Measurements from ENCODE around the gene POU6F2.

The POU6F2 gene

GRCh38 chr7:39091774-39092173 lies 114.1 kb downstream of the POU6F2 start:
- H3K4me2 ChIP-seq (ENCODE audit: low read depth, low read length, poor library complexity, severe bottlenecking), result no peak overlapping the region
- H2AFZ ChIP-seq (ENCODE audit: low read length), result no peak overlapping the region
- H3K4me1 ChIP-seq (ENCODE audit: insufficient read depth, low read length, poor library complexity, severe bottlenecking), result no peaks in the 10 kb centered on the region
- H4K20me1 ChIP-seq (ENCODE audit: insufficient read depth, low read length, poor library complexity, severe bottlenecking), result no peaks in the 10 kb centered on the region
- no peaks in the 10 kb centered on the region for H3K9me2 ChIP-seq (replicated peaks; ENCODE audit: low read depth, low read length)
- H3K79me2 ChIP-seq (ENCODE audit: insufficient read depth, low read length), result no peaks in the 10 kb centered on the region
- H3K36me3 ChIP-seq (ENCODE audit: insufficient read depth, low read length), result no peaks in the 10 kb centered on the region
- TF ChIP-seq EZH2phosphoT487 (IDR thresholded peaks at IDR 0.05; ENCODE audit: borderline replicate concordance), result no peak
- TF ChIP-seq CTCF (conservative IDR thresholded peaks at IDR 0.05; ENCODE audit: low read length), result no peak
- no peak overlapping the region for H3K9ac ChIP-seq (ENCODE audit: low read depth, low read length, poor library complexity, severe bottlenecking)
- no peaks in the 10 kb centered on the region for H3F3A ChIP-seq (ENCODE audit: low read depth)
- no peak overlapping the region for H3K4me3 ChIP-seq (ENCODE audit: low read length, poor library complexity, severe bottlenecking)
- H3K9me3 ChIP-seq (ENCODE audit: insufficient read depth, low read depth, low read length), result no peaks in the 10 kb centered on the region
- H3K27me3 ChIP-seq (ENCODE audit: insufficient read depth, low read length, poor library complexity, severe bottlenecking), result no peaks in the 10 kb centered on the region

GRCh38 chr7:39094731-39095130 lies 117.0 kb downstream of the POU6F2 start:
- Histone ChIP-seq H3F3A (ENCODE audit: low read depth) (no peaks in the 10 kb centered on the region), H2AFZ (ENCODE audit: low read length) (no peak overlapping the region), H3K79me2 (ENCODE audit: insufficient read depth, low read length) (no peaks in the 10 kb centered on the region), H3K9ac (ENCODE audit: low read depth, low read length, poor library complexity, severe bottlenecking) (no peak overlapping the region), H3K36me3 (ENCODE audit: insufficient read depth, low read length) (no peaks in the 10 kb centered on the region), H3K4me3 (ENCODE audit: low read length, poor library complexity, severe bottlenecking) (no peak overlapping the region), H3K4me1 (ENCODE audit: insufficient read depth, low read length, poor library complexity, severe bottlenecking) (no peaks in the 10 kb centered on the region), H4K20me1 (ENCODE audit: insufficient read depth, low read length, poor library complexity, severe bottlenecking) (no peaks in the 10 kb centered on the region), H3K4me2 (ENCODE audit: low read depth, low read length, poor library complexity, severe bottlenecking) (no peak overlapping the region), H3K9me3 (ENCODE audit: insufficient read depth, low read depth, low read length) (no peaks in the 10 kb centered on the region), H3K27me3 (ENCODE audit: insufficient read depth, low read length, poor library complexity, severe bottlenecking) (no peaks in the 10 kb centered on the region), H3K9me2 (replicated peaks; ENCODE audit: low read depth, low read length) (no peaks in the 10 kb centered on the region)
- TF ChIP-seq CTCF (conservative IDR thresholded peaks at IDR 0.05; ENCODE audit: low read length) (no peak), EZH2phosphoT487 (IDR thresholded peaks at IDR 0.05; ENCODE audit: borderline replicate concordance) (no peak)

- H4K20me1 ChIP-seq (ENCODE audit: insufficient read depth, low read length, poor library complexity, severe bottlenecking), result no peaks in the 10 kb centered on the region
- H3K4me2 ChIP-seq (ENCODE audit: low read depth, low read length, poor library complexity, severe bottlenecking), result no peak overlapping the region
- no peaks in the 10 kb centered on the region for H3K9me3 ChIP-seq (ENCODE audit: insufficient read depth, low read depth, low read length)
- no peaks in the 10 kb centered on the region for H3K27me3 ChIP-seq (ENCODE audit: insufficient read depth, low read length, poor library complexity, severe bottlenecking)
- no peaks in the 10 kb centered on the region for H3F3A ChIP-seq (ENCODE audit: low read depth)
- TF ChIP-seq CTCF (conservative IDR thresholded peaks at IDR 0.05; ENCODE audit: low read length), result no peak
- no peak for TF ChIP-seq EZH2phosphoT487 (IDR thresholded peaks at IDR 0.05; ENCODE audit: borderline replicate concordance)
- H3K9me2 ChIP-seq (replicated peaks; ENCODE audit: low read depth, low read length), result no peaks in the 10 kb centered on the region
- no peaks in the 10 kb centered on the region for H3K79me2 ChIP-seq (ENCODE audit: insufficient read depth, low read length)
- no peak overlapping the region for H3K4me3 ChIP-seq (ENCODE audit: low read length, poor library complexity, severe bottlenecking)
- no peaks in the 10 kb centered on the region for H3K36me3 ChIP-seq (ENCODE audit: insufficient read depth, low read length)
- no peak overlapping the region for H2AFZ ChIP-seq (ENCODE audit: low read length)
- no peak overlapping the region for H3K9ac ChIP-seq (ENCODE audit: low read depth, low read length, poor library complexity, severe bottlenecking)
- H3K4me1 ChIP-seq (ENCODE audit: insufficient read depth, low read length, poor library complexity, severe bottlenecking), result no peaks in the 10 kb centered on the region
Observed at GRCh38 chr7:39095875-39096619, 118.3 kb downstream of the POU6F2 start.

Data from Loucy (cell line).